Astrocyte of the spinal cord (primary cell): ENCODE data around the gene FAH.
A peak's percentile ranks its signal among the peaks of the same experiment; 100 is the strongest.

ENCODE experiments used
- DNase-seq: peaks from one replicate; pipeline ENCODE4 v3.0.0; 2011; ENCODE audit warnings: low read depth, low spot score
- H3K4me3 ChIP-seq: 2 replicates; pipeline ENCODE4 v1.5.1; 2011; ENCODE audit warnings: low read depth, mild to moderate bottlenecking, low read length, moderate library complexity
- in situ Hi-C: cut with HindIII; loops from 2 replicates; pipeline ENCODE4 v1.10.0; 2017; ENCODE audit warnings: low sequenced_read_pairs
- TF ChIP-seq, protein P1 (sequence below): IDR thresholded peaks from 2 replicates; pipeline ENCODE4 v1.5.1; 2012; ENCODE audit warnings: low read depth, mild to moderate bottlenecking, low read length, inconsistent platforms

FAH gene

DNA sequence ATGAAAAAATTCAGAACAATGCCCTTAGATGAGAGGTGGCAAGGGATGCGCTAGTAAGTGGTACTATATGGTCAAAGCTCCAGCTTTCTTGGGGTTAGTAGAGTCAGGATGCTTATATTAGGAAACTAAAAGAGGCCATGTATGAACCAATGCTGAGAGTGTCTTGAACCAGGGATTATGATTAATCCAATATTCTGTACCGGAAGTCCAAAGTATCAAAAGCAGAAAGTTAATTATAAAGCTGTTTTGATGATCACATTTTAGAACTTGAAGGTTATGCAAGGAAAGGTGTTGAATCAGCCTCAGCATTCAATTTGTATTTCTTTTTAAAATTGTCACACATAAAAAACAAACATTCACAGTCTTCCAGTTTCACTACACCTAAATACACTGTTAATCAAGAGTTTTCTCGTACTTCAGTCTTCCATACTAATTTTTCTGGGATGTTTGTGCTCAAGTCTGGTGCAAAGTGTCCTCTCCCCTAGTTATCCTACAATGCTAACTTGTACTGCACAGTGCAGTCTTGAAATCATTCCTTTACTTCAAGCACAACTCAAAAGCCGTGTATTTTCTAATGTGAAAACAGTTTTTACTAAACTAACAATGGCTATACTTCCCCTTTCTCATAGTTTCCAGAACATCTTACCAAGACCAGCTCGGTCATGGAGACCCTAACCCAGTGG, 10.7 kb upstream of the FAH start:
- TF ChIP-seq, protein P1, sequence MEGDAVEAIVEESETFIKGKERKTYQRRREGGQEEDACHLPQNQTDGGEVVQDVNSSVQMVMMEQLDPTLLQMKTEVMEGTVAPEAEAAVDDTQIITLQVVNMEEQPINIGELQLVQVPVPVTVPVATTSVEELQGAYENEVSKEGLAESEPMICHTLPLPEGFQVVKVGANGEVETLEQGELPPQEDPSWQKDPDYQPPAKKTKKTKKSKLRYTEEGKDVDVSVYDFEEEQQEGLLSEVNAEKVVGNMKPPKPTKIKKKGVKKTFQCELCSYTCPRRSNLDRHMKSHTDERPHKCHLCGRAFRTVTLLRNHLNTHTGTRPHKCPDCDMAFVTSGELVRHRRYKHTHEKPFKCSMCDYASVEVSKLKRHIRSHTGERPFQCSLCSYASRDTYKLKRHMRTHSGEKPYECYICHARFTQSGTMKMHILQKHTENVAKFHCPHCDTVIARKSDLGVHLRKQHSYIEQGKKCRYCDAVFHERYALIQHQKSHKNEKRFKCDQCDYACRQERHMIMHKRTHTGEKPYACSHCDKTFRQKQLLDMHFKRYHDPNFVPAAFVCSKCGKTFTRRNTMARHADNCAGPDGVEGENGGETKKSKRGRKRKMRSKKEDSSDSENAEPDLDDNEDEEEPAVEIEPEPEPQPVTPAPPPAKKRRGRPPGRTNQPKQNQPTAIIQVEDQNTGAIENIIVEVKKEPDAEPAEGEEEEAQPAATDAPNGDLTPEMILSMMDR: no peak
- in situ Hi-C loops: no loop called here
- no peak for DNase-seq
- H3K4me3 ChIP-seq: no peak overlapping the region

DNA sequence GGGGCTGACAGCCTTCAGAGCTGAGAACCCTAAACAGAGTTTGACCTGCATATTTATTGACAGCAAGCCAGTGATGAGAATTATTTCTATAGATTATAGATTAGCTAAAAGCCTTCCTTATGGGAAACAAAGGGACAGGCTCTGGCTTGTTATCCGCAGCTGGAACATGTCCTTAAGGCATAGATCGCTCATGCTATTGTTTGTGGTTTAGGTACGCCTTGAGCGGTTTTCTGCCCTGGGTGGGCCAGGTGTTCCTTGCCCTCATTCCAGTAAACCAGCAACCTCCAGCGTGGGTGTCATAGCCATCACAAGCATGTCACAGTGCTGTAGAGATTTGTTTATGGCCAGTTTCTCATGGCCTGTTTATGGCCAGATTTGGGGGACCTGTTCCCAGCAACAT, 10.2 kb upstream of the FAH start:
- TF ChIP-seq, protein P1: no peak
- H3K4me3 ChIP-seq: no peak overlapping the region
- DNase-seq: no peak
- in situ Hi-C loops: no loop called here

DNA sequence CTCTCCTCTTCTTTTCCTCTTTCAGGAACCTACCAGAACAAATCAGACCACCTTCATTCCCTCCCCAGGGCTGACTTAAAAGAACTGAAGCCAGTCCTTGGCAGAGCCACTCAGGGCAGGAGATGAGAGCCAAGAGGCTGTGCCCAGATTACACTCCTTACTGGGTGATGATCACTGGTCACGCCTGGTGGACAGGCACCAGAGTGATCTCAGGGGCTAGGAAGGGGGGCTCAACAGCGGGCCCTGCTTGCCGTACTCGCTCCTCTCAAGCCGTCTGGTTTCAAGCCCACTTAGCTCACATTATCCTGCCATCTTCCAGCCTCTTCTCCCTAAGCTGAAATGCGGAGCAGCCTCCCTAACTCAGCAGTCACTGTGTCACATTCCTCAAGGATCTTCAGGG, 1.7 kb upstream of the FAH start:
- TF ChIP-seq, protein P1: no peak
- DNase-seq: no peak
- in situ Hi-C loops: no loop called here
- H3K4me3 ChIP-seq: no peak overlapping the region

DNA sequence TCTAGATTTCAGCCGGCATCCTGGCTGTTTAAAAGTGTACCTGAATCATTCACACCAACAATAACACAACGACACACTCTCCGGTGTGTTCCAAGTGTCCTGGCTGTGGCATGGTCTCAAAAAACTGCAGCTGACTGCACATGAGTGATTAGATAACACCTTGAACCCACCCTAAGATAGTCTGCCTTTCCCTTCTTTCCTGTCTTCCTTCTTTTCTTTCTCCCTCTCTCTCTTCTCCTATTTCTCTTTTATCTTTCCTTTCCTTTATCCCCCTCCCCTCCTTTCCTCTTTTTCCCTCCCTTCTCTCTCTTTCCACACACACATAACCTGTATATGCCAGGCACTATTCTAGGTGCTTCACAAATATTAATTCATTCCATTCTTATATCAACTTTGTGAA, 1.2 kb upstream of the FAH start:
- no peak overlapping the region for H3K4me3 ChIP-seq
- DNase-seq: no peak
- TF ChIP-seq, protein P1: no peak
- in situ Hi-C loops: no loop called here

DNA sequence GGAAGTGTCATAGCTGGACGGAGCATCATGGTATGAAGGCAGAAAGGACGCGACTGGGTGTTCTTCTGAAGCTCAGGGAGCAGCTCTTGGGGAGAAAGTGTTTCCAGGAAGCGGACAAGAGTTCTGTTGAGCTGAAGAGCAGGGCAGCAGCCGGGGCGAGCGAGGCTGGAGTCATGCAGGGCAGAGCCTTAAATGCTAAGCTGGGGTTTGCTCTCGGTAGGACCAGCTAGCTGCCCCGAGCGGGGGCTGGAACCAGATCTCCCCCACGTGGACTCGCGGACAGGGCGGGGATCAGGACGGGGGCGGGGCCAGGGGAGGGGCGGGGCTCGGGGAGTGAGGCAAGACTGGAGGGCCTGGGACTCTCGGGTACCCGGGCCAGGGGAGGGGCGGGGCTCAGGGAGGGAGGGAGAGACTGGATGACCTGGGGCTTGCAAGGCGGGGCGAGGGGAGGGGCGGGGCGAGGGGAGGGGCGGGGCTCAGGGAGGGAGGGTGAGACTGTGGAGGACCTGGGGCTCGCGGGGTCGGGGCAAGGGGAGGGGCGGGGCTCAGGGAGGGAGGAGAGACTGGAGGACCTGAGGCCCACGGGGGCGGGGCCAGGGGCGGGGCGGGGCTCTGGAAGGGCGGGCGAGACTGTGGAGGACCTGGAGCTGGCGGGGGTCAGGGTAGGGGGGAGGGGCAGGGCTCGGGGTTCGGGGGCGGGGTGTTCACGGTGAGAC, 461 bp upstream of the FAH start:
- in situ Hi-C loops: no loop called here
- peak overlapping the region; percentile 66 for H3K4me3 ChIP-seq
- TF ChIP-seq, protein P1: no peak
- peak; percentile 95 for DNase-seq

DNA sequence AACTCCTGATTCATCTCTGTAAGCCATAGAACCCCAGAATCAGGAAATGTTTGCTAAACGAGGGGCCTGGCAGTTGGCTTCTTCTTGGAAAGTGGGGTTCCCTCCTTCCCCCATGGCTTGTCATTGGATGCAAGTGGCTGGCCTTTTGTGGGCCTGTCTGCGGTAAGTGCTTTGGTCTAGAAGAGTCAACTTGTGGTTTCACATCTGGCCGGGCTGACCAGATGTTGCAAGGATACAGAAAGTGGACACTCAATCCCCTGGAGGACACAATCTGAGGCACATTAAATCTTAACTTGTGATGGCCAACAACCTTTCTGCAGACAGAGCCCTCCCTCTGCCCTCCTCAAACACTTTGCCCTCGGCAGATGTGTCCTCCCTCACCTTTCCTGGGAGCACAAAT, 1.1 kb downstream of the FAH start:
- no peak for DNase-seq
- H3K4me3 ChIP-seq: no peak overlapping the region
- in situ Hi-C loops: no loop called here
- TF ChIP-seq, protein P1: no peak
